Measurements from ENCODE around the gene OR4D10. TPM values are rescaled to one million over a fixed set of nuclear protein-coding genes. Genes with fewer than 3 reads are reported as not detected.

The OR4D10 gene
- total and polyA plus RNA-seq, 2 experiments from 2014 or later = not detected

DNA sequence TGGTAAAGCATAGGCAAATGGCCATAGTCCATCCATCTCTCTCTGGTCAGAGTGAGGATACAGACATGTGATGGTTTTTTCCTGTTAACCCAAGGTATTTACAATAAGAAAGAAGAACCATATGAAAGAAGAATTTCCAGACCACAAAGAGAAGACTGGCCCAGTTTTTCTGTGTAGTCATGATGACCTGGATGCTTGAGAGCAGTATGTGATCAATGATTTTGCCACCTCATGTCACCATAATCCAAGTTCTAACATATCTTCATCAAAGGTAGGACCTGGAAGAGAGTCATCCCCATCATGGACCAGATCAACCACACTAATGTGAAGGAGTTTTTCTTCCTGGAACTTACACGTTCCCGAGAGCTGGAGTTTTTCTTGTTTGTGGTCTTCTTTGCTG lies 16.5 kb upstream of the OR4D10 start, which contains the start of gene OR4D6:
Gene OR4D6 (plus strand): TSS at position 301 of the 400 bp plus-strand sequence. CDS start 0 bp downstream, at position 301.
- H3K79me2 ChIP-seq (replicated peaks; ENCODE audit: insufficient read depth) = no peaks in the 10 kb centered on the region
- DNase-seq (ENCODE audit: low spot score) (no peak), ATAC-seq (no peak)
- no peak within 1 kb of the TSS for H3K4me3 ChIP-seq
- no peaks in the 10 kb centered on the region for H3K27me3 ChIP-seq (ENCODE audit: insufficient read depth)
- H3K9me3 Mint-ChIP-seq = no peaks in the 10 kb centered on the region; the same call in 2 of the 3 replicates
- H3K9me2 ChIP-seq (ENCODE audit: insufficient read depth) = peaks cover 28% of the 10 kb centered on the region
- H4K20me1 ChIP-seq (replicated peaks; ENCODE audit: insufficient read depth) = no peaks in the 10 kb centered on the region
- peaks cover 6% of the 10 kb centered on the region for H3K4me1 Mint-ChIP-seq
- H3K27me3 Mint-ChIP-seq (ENCODE audit: insufficient read depth, low read depth, poor library complexity) = peaks cover 2% of the 10 kb centered on the region
- TF ChIP-seq ZNF331 (CRISPR knock-in tag; IDR thresholded peaks at IDR 0.05; ENCODE audit: low read depth) = no peak
- TF ChIP-seq JUNB (IDR thresholded peaks at IDR 0.05; ENCODE audit: unreplicated experiment) = no peak
- TF ChIP-seq CREB1 (CRISPR knock-in tag; IDR thresholded peaks at IDR 0.05; ENCODE audit: low read depth) = no peak
- TF ChIP-seq ZNF114 (CRISPR knock-in tag; IDR thresholded peaks at IDR 0.05) = no peak
- TF ChIP-seq STAT1 (IDR thresholded peaks at IDR 0.05; ENCODE audit: unreplicated experiment) = no peak
- no peak for TF ChIP-seq NANOG (IDR thresholded peaks at IDR 0.05; ENCODE audit: borderline replicate concordance)
- TF ChIP-seq, protein P1, sequence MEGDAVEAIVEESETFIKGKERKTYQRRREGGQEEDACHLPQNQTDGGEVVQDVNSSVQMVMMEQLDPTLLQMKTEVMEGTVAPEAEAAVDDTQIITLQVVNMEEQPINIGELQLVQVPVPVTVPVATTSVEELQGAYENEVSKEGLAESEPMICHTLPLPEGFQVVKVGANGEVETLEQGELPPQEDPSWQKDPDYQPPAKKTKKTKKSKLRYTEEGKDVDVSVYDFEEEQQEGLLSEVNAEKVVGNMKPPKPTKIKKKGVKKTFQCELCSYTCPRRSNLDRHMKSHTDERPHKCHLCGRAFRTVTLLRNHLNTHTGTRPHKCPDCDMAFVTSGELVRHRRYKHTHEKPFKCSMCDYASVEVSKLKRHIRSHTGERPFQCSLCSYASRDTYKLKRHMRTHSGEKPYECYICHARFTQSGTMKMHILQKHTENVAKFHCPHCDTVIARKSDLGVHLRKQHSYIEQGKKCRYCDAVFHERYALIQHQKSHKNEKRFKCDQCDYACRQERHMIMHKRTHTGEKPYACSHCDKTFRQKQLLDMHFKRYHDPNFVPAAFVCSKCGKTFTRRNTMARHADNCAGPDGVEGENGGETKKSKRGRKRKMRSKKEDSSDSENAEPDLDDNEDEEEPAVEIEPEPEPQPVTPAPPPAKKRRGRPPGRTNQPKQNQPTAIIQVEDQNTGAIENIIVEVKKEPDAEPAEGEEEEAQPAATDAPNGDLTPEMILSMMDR (conservative IDR thresholded peaks at IDR 0.05; ENCODE audit: low read depth in 2 of 2) = no peak
- TF ChIP-seq POLR2AphosphoS5 (IDR thresholded peaks at IDR 0.05; ENCODE audit: low read depth) = no peak
- no peak within 1 kb of the TSS for H3K4me3 Mint-ChIP-seq
- H3K4me2 ChIP-seq = no peak within 1 kb of the TSS
- no peaks in the 10 kb centered on the region for H3F3A ChIP-seq (replicated peaks; ENCODE audit: low read depth)
- H3K36me3 ChIP-seq (ENCODE audit: insufficient read depth) = no peaks in the 10 kb centered on the region
- no peak within 1 kb of the TSS; the same call in 1 of the 2 replicates for H2AFZ ChIP-seq
- H3K4me1 ChIP-seq (ENCODE audit: insufficient read depth) = peaks cover 5% of the 10 kb centered on the region
- H3K27ac ChIP-seq (ENCODE audit: low read depth) = no peak within 1 kb of the TSS
- H3K36me3 Mint-ChIP-seq (ENCODE audit: low read depth) = no peaks in the 10 kb centered on the region
- H3K27ac Mint-ChIP-seq = no peak within 1 kb of the TSS

DNA sequence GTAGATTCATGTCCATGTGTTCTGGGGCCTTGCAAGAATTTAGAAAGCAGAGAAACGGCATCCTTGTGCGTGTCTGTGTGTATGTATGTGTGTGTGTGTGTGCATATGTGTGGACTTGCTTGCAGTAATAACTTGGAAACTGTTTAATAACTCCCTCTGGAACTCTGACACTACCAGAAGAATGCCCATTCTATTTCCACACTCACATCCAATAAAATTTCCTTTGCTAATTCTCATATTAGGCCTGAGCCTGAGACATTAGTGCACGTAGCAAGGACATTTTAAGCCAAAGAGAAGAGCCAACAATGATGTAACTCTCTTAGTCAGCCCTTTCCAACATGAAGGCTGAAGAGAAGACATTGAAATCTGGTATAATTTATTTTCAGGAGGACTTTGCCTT lies 13.2 kb upstream of the OR4D10 start:
- H3K4me3 ChIP-seq = no peak overlapping the region
- DNase-seq (ENCODE audit: low spot score) = no peak
- TF ChIP-seq EZH2phosphoT487 (IDR thresholded peaks at IDR 0.05; ENCODE audit: unreplicated experiment) (no peak), ZNF331 (CRISPR knock-in tag; IDR thresholded peaks at IDR 0.05; ENCODE audit: low read depth) (no peak)
- H3K27ac ChIP-seq (ENCODE audit: low read depth) = no peak overlapping the region
- Mint-ChIP-seq H3K4me3 (no peak overlapping the region), H3K4me1 (peaks cover 6% of the 10 kb centered on the region), H3K27ac (no peak overlapping the region), H3K27me3 (ENCODE audit: insufficient read depth, low read depth, poor library complexity) (no peaks in the 10 kb centered on the region), H3K9me3 (no peaks in the 10 kb centered on the region; the same call in 2 of the 3 replicates), H3K36me3 (ENCODE audit: low read depth) (no peaks in the 10 kb centered on the region)
- no peaks in the 10 kb centered on the region for H3K36me3 ChIP-seq (ENCODE audit: insufficient read depth)
- peaks cover 28% of the 10 kb centered on the region for H3K9me2 ChIP-seq (ENCODE audit: insufficient read depth)
- H4K20me1 ChIP-seq (replicated peaks; ENCODE audit: insufficient read depth) = no peaks in the 10 kb centered on the region
- no peaks in the 10 kb centered on the region for H3F3A ChIP-seq (replicated peaks; ENCODE audit: low read depth)
- H3K79me2 ChIP-seq (replicated peaks; ENCODE audit: insufficient read depth) = no peaks in the 10 kb centered on the region
- ATAC-seq = no peak
- no peak overlapping the region for H2AFZ ChIP-seq
- H3K4me1 ChIP-seq (ENCODE audit: insufficient read depth) = peaks cover 5% of the 10 kb centered on the region
- H3K4me2 ChIP-seq = no peak overlapping the region
- H3K27me3 ChIP-seq (ENCODE audit: insufficient read depth) = no peaks in the 10 kb centered on the region

DNA sequence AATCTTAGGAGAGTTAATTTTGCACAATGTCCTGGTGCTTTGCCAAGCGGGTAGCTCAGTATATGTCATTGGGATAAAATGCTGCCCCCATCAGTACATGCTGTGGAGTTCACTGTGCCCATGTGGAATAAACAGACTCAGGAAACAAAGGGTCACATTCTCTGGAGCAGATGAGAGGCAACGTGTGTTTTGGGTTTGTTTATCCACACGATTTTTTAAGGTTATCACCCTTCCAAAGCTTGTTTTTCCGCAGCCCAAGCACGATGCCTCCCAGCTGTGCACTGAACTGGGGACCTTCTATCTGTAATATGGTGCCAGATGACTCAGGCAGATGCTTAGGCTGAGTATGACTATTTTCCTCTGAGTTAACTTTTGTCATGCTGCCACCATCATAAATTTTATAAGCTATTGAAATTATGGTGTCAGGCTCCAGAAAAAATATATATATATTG lies 9.9 kb upstream of the OR4D10 start:
- no peaks in the 10 kb centered on the region for H3K27me3 Mint-ChIP-seq (ENCODE audit: insufficient read depth, low read depth, poor library complexity)
- Histone ChIP-seq H3K4me2 (no peak overlapping the region), H3F3A (replicated peaks; ENCODE audit: low read depth) (no peaks in the 10 kb centered on the region), H3K79me2 (replicated peaks; ENCODE audit: insufficient read depth) (no peaks in the 10 kb centered on the region), H2AFZ (peak overlapping the region; percentile 33; the same call in 1 of the 2 replicates), H3K27me3 (ENCODE audit: insufficient read depth) (no peaks in the 10 kb centered on the region), H3K27ac (ENCODE audit: low read depth) (no peak overlapping the region), H3K9me2 (ENCODE audit: insufficient read depth) (0 out of 2 replicates have a peak, but pooled peaks cover 6% of the 10 kb centered on the region), H4K20me1 (replicated peaks; ENCODE audit: insufficient read depth) (no peaks in the 10 kb centered on the region), H3K4me3 (no peak overlapping the region), H3K36me3 (ENCODE audit: insufficient read depth) (no peaks in the 10 kb centered on the region), H3K4me1 (ENCODE audit: insufficient read depth) (no peaks in the 10 kb centered on the region)
- H3K27ac Mint-ChIP-seq = no peak overlapping the region
- H3K36me3 Mint-ChIP-seq (ENCODE audit: low read depth) = no peaks in the 10 kb centered on the region
- TF ChIP-seq, protein P1 (conservative IDR thresholded peaks at IDR 0.05; ENCODE audit: low read depth in 2 of 2) = peak; percentile 17 to 26; a peak in 2 of 4 replicates
- no peak for TF ChIP-seq CREB1 (CRISPR knock-in tag; IDR thresholded peaks at IDR 0.05; ENCODE audit: low read depth)
- no peak for TF ChIP-seq ZNF114 (CRISPR knock-in tag; IDR thresholded peaks at IDR 0.05)
- TF ChIP-seq, protein P2, sequence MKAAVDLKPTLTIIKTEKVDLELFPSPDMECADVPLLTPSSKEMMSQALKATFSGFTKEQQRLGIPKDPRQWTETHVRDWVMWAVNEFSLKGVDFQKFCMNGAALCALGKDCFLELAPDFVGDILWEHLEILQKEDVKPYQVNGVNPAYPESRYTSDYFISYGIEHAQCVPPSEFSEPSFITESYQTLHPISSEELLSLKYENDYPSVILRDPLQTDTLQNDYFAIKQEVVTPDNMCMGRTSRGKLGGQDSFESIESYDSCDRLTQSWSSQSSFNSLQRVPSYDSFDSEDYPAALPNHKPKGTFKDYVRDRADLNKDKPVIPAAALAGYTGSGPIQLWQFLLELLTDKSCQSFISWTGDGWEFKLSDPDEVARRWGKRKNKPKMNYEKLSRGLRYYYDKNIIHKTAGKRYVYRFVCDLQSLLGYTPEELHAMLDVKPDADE (IDR thresholded peaks at IDR 0.05) = no peak
- no peaks in the 10 kb centered on the region; the same call in 2 of the 3 replicates for H3K9me3 Mint-ChIP-seq
- peak; percentile 15 for DNase-seq (ENCODE audit: low spot score)
- H3K4me3 Mint-ChIP-seq = no peak overlapping the region
- peak; percentile 54 for ATAC-seq
- H3K4me1 Mint-ChIP-seq = no peaks in the 10 kb centered on the region
